Heart left ventricle (tissue), 16 donors: ENCODE results near the gene ARHGAP12. TPM values are rescaled to one million over a fixed set of nuclear protein-coding genes. Genes with fewer than 3 reads are reported as not detected.
A peak's percentile ranks its signal among the peaks of the same experiment; 100 is the strongest.
"Not testable (repeated sequence)": the region's sequence is repeated elsewhere in the genome, so short reads cannot be mapped to it uniquely, and the experiment has no call there.

Experiments used
- ATAC-seq, 4 donors: fragments of 200-7000 bp; cut with Tn5 transposase; one replicate each; pipeline ENCODE4 v1.9.1; 2020 to 2022; ENCODE audit warnings: moderate library complexity in 4 of 4, mild to moderate bottlenecking in 3 of 4, moderate number of reproducible peaks in 1 of 4
- DNase-seq, 5 donors: peaks; one replicate each; pipeline ENCODE4 v3.0.0-alpha.2; 2020
- H3K27ac ChIP-seq, 12 donors: fragments of 200-600 bp; sonication (generic) in 4 of 12; one replicate each; pipeline versions ENCODE4 v1.5.0 to v1.8.0; 2016 to 2022; ENCODE audit warnings: mild to moderate bottlenecking in 2 of 12
- H3K27me3 ChIP-seq, 9 donors: fragments of 200-600 bp; sonication (generic) in 2 of 9; one replicate each; pipeline versions ENCODE4 v1.5.1 to v1.8.0; 2016 to 2022; ENCODE audit warnings: mild to moderate bottlenecking in 3 of 9
- H3K36me3 ChIP-seq, 9 donors: fragments of 200-600 bp; sonication (generic) in 2 of 9; one replicate each; pipeline versions ENCODE4 v1.5.0 to v1.8.0; 2018 to 2022; ENCODE audit warnings: mild to moderate bottlenecking in 2 of 9
- H3K4me1 ChIP-seq, 12 donors: fragments of 200-600 bp; sonication (generic) in 4 of 12; one replicate each; pipeline versions ENCODE4 v1.5.0 to v1.8.0; 2016 to 2022; ENCODE audit warnings: mild to moderate bottlenecking in 3 of 12
- H3K4me3 ChIP-seq, 12 donors: fragments of 200-600 bp; sonication (generic) in 4 of 12; one replicate each; pipeline versions ENCODE4 v1.5.0 to v1.8.0; 2017 to 2022; ENCODE audit warnings: mild to moderate bottlenecking in 9 of 12, moderate library complexity in 4 of 12
- H3K9me3 ChIP-seq, 12 donors: fragments of 200-600 bp; sonication (generic) in 4 of 12; one replicate each; pipeline versions ENCODE4 v1.5.0 to v1.8.0; 2016 to 2022; ENCODE audit warnings: mild to moderate bottlenecking in 1 of 12
- CTCF ChIP-seq, 12 donors: fragments of 200-600 bp; sonication (generic) in 4 of 12; IDR thresholded peaks; one replicate each; pipeline versions ENCODE4 v1.5.0 to v1.8.0; 2018 to 2022; ENCODE audit warnings: antibody characterized with exemption in 12 of 12, mild to moderate bottlenecking in 5 of 12
- POLR2A ChIP-seq, 2 donors: fragments of 450-650 bp; IDR thresholded peaks; one replicate each; pipeline ENCODE4 v1.6.1; 2017; ENCODE audit warnings: antibody characterized with exemption in 2 of 2, mild to moderate bottlenecking in 2 of 2, moderate library complexity in 2 of 2
- WGBS, 4 donors: extraction: QIAGEN DNeasy Blood & Tissue Kit in 2 of 4; methylation state at CpG; one replicate each; pipeline versions ENCODE4 v1.1.5 to v1.1.7; 2013 to 2018; 5-methylcytosine and 5-hydroxymethylcytosine counted together
- intact Hi-C, 10 donors: fragments of 100-400 bp; cut with DNase I; formaldehyde crosslinking; loops; one replicate each; pipeline versions ENCODE4 v1.11.1 to v1.14.2; 2022
- polyA plus RNA-seq, 2 donors: library from polyadenylated mRNA; stranded (reverse); fragments of 200-250 nt; gene quantifications; one replicate each; pipeline ENCODE4 v1.2.3, GENCODE V29; 2013
- total RNA-seq, 9 donors: library from RNA; depleted of rRNA in 2 of 9; stranded (reverse); fragments of >200 nt in 2 of 9; fragmentation: NEBNext Ultra II Directional in 3 of 9; extraction: Animal tissue kit (Norgen Biotek cat#: 25700) in 3 of 9; gene quantifications; one replicate each; pipeline versions ENCODE4 v1.1.0 to v1.2.4, GENCODE V29; 2016 to 2023
- donor health status: ischemic (EF 13 %, LVEDD 7.1; RV severe dilation, severe dysfunction).
- donor health status: healthy with polysubstance abuse.
- donor health status: DM: no; HTN: yes; CAD: no.
- donor health status: DM: no; HTN: no; CAD: no.
- donor health status: ischemic (EF 25% LVEDD 6.9; RV normal size, moderate dysfunction).
- donor health status: ischemic (EF 25% LVEDD 5.7; RV mildly dilated, moderate dysfunction).
- donor health status: healthy.
- donor health status: DM: yes; HTN: yes; CAD: no.
- donor health status: ischemic (EF 35%, LVEDD 5.7; RV mildly dilated, moderate dysfunction).
- donor health status: nonischemic (EF 11% LVEDD 7.7; RV severe dilation, severe dysfunction).
- donor health status: DM: yes; HTN: yes; CAD: no.
- donor health status: PGD.
- donor health status: ischemic (EF 29% LVEDD 5.4; RV normal size, mild dysfunction).
- donor health status: nonischemic (EF 23%, LVEDD 6.1; RV moderate dilation, normal function).

Gene ARHGAP12
- total and polyA plus RNA-seq, 11 donors, result 11.5 to 27.6 (median 20.1) TPM

DNA sequence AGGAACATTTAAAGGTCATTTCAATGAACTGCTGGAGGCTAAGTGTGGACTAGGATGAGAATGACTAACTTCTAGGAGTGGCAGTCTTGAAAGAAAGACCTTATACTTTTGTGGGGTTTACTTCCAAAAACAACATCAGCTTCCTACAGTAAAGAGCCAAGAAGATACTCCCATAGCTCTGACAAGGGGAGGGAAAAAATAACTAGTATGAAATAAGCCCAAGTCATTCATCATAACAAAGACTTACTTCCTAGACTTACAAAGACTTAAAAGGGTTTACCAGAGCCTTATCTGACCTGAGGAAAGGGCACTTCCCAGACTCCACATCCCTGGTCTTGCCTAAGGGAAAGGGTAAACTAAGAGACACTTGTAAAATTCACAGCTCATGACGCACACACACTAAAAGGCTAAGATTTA, 31.7 kb downstream of the ARHGAP12 start:
- Histone ChIP-seq H3K4me1 (peaks cover 0 to 26% (median 14%) of the 10 kb centered on the region in 12 donors), H3K27ac (peak overlapping the region in 5 of 12 donors; percentile 3 to 49 (median 39)), H3K36me3 (peaks cover 0 to 3% (median 0%) of the 10 kb centered on the region in 9 donors), H3K27me3 (no peaks in the 10 kb centered on the region), H3K4me3 (no peak overlapping the region), H3K9me3 (peaks cover 0 to 13% (median 0%) of the 10 kb centered on the region in 12 donors)
- no peak for TF ChIP-seq POLR2A (IDR thresholded peaks at IDR 0.05)
- no peak for TF ChIP-seq CTCF (IDR thresholded peaks at IDR 0.05)
- 59 to 72% (median 63%) methylated on average over 1 of the region's 1 CpG for WGBS, 4 donors
- peak; percentile 47 to 94 (median 92) for ATAC-seq
- DNase-seq, result no peak
- intact Hi-C loops, result no loop called here

DNA sequence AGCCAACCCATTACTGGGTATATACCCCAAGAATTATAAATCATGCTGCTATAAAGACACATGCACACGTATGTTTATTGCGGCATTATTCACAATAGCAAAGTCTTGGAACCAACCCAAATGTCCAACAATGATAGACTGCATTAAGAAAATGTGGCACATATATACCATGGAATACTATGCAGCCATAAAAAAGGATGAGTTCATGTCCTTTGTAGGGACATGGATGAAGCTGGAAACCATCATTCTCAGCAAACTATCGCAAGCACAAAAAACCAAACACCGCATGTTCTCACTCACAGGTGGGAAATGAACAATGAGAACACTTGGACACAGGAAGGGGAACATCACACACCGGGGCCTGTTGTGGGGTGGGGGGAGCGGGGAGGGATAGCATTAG, 32.9 kb downstream of the ARHGAP12 start:
- H3K27me3 ChIP-seq, intact Hi-C loops, H3K4me3 ChIP-seq, H3K36me3 ChIP-seq, DNase-seq, H3K27ac ChIP-seq, ATAC-seq, H3K9me3 ChIP-seq: not testable (repeated sequence)
- H3K4me1 ChIP-seq, result peaks cover 0 to 26% (median 14%) of the 10 kb centered on the region in 12 donors
- 94 to 98% (median 95%) methylated on average over 6 of the region's 6 CpGs for WGBS, 4 donors

GRCh38 chr10:31888442-31888841, 40.2 kb downstream of the ARHGAP12 start:
- 31 to 43% (median 39%) methylated on average over 1 of the region's 1 CpG for WGBS, 4 donors
- TF ChIP-seq POLR2A (IDR thresholded peaks at IDR 0.05) (no peak), CTCF (IDR thresholded peaks at IDR 0.05) (no peak)

GRCh38 chr10:31887850-31888249, 40.8 kb downstream of the ARHGAP12 start:
- no peak for TF ChIP-seq POLR2A (IDR thresholded peaks at IDR 0.05)
- no peak for TF ChIP-seq CTCF (IDR thresholded peaks at IDR 0.05)
- DNase-seq, result no peak
- Histone ChIP-seq H3K36me3 (no peaks in the 10 kb centered on the region), H3K27me3 (no peaks in the 10 kb centered on the region), H3K4me3 (no peak overlapping the region), H3K27ac (peak overlapping the region in 5 of 12 donors; percentile 2 to 69 (median 43)), H3K4me1 (peaks cover 0 to 39% (median 15%) of the 10 kb centered on the region in 12 donors), H3K9me3 (no peaks in the 10 kb centered on the region)
- ATAC-seq, result no peak
- WGBS, 4 donors, result 87 to 91% (median 90%) methylated on average over 7 of the region's 7 CpGs
- intact Hi-C loops, result loop anchor here in 1 of 10 donors (5.0 kb wide), 1 partner anchor 39 kb away; the partner anchor contains the start of gene ARHGAP12

More at GRCh38 chr10:31888442-31888841, 40.2 kb downstream of the ARHGAP12 start:
- ATAC-seq (no peak), DNase-seq (no peak)
- H3K4me3 ChIP-seq, result no peak overlapping the region
- H3K4me1 ChIP-seq, result peaks cover 0 to 37% (median 12%) of the 10 kb centered on the region in 12 donors
- peak overlapping the region in 3 of 12 donors; percentile 43 to 69 (median 47) for H3K27ac ChIP-seq
- no peaks in the 10 kb centered on the region for H3K27me3 ChIP-seq
- no peaks in the 10 kb centered on the region for H3K36me3 ChIP-seq
- H3K9me3 ChIP-seq, result no peaks in the 10 kb centered on the region
- intact Hi-C loops, result loop anchor here in 1 of 10 donors (5.0 kb wide), 1 partner anchor 39 kb away; the partner anchor contains the start of gene ARHGAP12
